LoVo (cell line): ENCODE data around the gene LRRC56.

Experiments used
- DNase-seq: peaks from one replicate; pipeline ENCODE4 v3.0.0-alpha.2; 2016; ENCODE audit warnings: low spot score

Gene LRRC56

DNA sequence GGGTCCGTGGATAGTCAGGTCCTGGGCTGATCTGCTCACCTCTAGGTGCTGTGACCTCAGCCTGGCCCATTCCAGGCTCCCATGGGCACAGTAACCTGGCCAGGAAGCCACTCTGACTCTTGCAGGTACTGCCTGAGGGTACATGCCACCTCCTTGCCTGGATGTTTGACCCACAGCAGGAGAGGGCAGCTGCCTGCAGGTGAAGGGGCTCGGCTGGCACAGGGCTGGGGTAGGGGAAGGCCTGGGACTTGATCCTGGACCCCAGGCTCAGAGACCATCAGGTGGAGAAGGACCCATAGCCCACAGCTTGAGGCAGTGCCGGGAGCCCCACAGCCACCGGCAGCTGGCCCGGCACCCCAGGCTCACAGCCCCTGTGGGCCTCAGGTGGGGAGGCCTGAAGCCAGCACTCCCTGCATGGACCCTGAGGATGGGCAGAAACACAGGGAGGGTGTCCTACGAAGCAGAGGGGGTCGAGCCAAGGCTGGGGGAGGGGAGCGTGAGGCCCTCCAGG, 2.7 kb downstream of the LRRC56 start:
- no peak for DNase-seq

DNA sequence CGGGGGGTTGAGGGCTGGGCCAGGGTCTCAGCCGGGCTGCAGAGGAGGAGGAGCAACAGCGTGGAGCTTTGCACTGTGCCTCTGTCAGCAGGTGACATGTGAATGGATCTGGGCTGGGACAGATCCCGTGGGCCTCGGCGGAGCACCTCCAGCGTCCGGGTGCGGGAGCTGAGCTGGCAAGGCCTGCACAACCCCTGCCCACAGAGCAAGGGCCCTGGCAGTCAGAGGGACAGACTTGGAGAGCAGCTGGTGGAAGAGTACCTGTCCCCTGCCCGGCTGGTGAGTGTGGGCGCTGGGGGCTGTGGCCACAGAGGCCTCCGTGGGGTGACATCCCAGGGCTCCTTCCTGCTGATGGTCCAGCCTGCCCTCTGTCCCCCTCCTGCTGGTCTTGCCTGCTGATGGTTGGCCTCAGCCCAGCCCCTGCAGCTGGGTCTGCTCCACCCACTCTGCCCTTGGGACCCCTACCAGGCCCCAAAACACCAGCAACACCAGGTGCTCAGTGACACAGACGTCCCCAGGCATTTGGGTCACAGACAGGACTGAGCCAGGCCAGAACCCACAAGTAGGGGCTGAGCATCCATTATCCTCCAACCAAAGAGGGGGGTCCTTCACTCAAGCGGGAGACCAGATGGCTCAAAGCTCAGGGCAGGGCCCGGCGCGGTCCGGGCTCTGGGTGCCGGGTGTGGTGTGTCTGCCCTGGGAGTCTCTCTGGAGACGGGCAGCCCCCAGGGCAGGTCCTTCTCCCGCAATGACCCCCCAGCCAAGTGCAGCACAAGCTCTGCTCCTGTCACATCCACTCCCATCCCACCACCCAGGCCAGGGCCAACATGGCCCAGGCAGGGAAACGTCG, 3.5 kb downstream of the LRRC56 start:
- no peak for DNase-seq

DNA sequence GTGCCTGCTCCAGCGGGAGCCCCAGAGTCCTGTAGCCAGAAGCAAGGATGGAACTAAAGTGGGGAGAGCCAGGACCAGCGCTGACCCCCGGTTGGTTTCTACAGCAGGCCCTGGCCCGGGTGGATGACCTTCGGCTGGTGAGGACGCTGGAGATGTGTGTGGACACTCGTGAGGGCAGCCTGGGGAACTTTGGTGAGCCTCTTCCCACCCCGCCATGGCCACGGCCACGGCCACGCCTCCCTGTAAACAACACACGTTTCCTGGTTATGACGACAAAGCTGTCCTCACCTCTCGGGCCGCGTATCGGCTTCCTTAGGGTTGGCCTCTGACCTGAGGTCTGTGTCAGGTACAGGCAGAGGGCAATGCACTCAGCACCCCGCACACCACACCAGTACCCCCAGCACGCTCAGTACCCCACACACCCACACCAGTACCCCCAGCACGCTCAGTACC, 4.1 kb downstream of the LRRC56 start:
- DNase-seq = no peak

DNA sequence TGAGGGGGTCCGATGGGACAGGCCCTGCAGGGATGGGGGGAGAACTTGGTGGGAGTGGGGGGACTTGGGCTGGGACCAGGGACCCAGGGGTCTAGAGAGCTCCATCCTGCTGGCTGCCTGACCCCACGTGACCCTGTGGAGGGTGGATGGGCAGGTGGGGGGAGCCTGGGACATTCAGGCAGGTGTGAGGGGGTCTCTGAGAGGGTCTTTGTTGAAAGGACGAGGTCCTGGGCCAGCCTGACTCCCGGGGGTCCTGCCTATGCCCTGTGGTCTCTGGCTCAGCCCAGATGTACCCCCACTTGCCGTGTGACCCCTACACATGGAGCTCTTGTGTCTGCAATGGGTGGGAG, 7.5 kb downstream of the LRRC56 start:
- no peak for DNase-seq

DNA sequence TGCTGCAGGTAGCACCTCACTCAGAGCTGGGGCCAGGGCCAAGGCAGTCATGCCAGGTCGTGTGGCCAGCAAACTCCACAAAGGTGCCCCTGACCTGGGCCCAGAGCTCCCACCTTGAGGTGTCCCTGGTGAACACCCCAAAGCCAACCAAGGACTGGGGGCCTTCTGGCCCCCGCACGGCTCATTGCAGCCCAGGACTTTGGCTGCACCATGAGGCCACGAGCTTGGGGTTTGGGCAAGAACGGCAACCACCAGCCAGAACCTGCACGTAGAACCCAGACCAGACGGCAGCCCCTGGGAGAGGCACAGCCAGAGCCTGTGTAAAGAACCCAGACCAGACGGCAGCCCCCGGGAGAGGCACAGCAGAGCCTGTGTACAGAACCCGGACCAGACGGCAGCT, 7.8 kb downstream of the LRRC56 start:
- no peak for DNase-seq

DNA sequence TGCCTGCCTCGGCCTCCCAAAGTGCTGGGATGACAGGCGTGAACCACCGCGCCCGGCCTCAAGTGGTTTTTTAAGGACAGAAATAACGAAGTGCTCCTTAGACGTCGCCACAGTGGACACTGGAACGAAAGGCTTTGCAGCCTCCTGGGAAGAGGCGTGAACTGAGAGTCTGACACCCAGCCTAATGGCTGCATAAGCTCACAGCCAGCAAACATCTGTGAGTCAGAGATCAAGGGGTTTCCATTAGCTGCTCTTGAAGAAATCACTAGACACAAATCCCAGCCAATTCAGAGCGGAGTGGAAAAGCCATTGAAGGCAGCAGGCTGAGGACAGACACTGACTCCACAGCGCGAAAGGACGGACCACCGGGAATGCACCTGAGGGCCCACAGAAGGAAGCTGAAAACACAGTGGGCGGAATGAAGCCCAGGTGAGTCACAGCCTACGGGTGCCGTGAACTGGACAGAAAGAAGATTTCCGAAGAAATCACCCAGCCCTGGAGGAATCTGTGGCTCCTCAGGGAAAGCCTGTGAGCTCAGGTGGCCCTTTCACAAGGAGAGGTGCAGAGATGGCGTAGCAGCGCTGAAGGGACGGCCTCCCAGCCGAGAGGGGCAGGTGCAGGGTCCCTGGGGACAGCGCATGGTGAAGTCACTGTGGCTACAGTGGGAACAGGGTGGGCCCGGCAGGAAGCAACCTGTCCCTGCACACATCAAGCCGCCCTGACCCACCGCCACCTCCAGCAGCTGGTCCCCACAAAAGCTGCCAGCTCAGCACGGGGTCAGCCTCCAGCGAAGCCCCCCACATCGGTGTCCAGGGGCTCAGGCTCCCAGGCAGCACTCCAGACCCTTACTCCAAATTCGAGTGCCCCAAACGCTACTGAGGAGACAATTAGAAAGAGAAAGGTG, 11.6 kb downstream of the LRRC56 start:
- no peak for DNase-seq

- DNase-seq = no peak
These were observed 12.9 kb downstream of the LRRC56 start for GRCh38 chr11:550021-550745.

- DNase-seq = no peak
These were observed 13.4 kb downstream of the LRRC56 start for GRCh38 chr11:550746-551085.

DNA sequence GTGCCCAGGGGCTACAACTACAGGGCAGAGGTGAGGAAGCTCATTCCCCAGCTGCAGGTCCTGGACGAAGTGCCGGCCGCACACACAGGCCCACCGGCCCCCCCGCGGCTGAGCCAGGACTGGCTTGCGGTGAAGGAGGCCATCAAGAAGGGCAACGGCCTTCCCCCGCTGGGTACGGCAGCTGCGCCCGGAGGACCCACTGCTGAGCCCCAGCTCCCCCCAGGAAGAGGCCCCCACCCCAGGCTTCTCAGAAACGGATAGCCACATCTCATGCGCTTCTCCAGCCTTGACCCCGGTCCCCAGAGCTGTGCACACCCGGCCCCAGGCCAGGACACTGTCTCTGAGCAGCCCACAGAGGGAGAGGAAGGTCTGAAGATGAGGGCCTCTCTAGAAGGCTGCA, 13.8 kb downstream of the LRRC56 start:
- DNase-seq = no peak

DNA sequence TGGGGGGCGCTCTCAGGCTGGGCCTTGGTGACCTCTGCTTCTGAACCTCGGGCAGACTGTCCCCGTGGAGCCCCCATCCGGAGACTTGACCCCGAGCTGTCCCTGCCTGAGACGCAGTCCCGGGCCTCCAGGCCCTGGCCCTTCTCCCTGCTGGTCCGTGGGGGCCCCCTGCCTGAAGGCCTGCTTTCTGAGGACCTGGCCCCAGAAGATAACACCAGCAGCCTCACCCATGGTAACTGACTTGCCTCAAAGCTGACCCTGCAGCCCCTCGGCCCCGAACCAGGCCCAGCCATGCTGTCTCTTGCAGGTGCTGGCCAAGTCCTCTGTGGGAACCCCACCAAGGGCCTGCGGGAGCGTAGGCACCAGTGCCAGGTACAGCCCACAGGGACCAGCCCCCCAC, 14.3 kb downstream of the LRRC56 start:
- DNase-seq = no peak

DNA sequence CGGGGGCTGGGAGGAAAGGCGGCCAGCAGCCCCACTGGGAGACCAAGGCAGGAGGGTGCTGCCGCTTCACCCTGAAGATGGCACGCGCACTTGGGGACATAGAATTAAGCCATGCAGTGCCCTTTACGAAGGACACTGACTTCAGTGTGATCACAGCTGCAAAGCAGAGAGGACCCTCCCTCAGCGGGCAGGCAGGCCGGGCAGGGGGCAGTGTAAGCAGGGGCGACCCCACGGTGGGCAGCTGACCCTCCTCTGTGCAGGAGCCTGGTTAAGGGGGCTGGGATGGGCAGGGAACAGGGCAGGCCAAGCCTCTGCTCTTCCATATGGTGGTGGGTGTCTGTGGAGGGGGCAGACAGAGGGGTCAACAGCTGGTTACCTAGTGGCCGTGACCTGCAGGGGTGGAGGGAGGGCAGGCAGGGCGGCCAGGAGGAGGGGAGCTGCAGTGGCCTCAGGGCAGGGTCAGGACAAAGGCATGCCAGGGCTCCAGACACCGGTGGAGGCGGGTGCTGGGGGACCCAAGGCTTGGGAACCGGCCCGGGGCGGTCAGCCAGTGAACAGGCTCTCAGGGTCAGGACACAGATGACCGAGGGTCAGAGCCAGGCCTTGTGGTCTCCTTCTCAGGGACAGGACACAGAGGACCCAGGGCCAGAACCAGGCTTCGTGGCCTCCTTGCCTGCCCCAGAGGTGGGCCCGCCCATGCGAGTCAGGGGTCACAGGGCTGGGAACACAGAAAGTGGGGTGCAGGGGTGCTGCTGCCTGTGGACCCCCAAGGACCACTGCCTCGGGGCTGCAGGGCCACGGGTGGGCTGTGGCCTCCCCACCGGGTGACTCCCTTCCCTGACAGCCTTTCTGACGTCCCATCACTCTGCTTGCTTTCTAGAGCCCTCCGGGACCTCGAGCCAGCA, 16.0 kb downstream of the LRRC56 start:
- no peak for DNase-seq

DNA sequence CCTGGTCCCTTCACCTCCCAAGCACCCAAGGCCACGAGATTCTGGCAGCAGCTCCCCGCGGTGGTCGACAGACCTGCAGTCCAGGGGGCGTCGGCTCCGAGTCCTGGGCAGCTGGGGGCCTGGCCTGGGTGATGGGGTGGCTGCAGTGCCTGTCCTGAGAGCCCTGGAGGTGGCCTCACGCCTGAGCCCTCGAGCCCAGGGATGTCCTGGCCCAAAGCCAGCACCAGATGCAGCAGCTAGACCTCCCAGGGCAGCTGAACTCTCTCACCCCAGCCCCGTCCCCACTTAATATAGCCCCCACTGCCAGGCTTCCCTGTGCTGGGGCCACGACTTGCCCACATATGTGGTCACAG, 16.6 kb downstream of the LRRC56 start:
- DNase-seq = no peak

DNA sequence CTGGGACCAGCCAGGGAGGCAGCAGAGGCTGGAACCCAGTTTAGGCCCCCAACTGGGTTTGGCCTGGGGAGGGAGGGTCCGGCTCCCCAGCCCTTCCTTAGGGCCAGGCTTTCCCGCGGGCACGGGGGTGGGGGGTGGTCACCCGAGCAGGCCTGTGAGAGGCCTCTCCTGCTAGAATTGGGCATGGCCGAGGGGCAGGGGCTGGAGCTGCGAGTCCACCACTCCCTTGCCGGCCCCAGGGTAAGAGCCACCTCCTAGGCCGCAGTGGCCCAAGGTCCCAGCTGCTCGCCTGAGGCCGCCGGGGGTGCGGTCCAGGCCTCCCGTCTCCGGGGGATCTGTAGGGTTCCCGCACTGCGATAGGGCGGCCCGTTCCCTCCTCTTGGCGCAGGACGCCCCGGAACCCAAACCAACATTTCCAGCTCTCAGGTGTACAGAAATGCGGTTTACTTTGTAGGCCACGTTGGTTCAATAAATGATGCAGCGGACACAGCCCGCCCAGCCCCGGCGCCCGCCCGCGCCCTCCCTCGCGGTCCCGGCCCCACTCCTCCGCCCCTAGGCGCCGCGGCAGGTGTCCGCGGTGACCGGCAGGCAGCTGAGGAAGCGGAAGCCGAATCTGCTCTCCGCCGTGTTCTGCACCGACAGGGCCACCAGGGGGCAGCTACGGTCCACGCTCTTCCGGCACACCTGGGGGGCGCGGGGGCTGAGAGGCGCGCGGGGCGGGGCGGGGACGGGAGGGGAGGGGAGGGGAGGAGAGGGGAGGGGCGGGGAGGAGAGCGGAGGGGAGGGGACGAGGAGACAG, 17.3 kb downstream of the LRRC56 start:
- peak; percentile 87 for DNase-seq

GRCh38 chr11:555227-555779, 18.0 kb downstream of the LRRC56 start:
- DNase-seq = no peak

DNA sequence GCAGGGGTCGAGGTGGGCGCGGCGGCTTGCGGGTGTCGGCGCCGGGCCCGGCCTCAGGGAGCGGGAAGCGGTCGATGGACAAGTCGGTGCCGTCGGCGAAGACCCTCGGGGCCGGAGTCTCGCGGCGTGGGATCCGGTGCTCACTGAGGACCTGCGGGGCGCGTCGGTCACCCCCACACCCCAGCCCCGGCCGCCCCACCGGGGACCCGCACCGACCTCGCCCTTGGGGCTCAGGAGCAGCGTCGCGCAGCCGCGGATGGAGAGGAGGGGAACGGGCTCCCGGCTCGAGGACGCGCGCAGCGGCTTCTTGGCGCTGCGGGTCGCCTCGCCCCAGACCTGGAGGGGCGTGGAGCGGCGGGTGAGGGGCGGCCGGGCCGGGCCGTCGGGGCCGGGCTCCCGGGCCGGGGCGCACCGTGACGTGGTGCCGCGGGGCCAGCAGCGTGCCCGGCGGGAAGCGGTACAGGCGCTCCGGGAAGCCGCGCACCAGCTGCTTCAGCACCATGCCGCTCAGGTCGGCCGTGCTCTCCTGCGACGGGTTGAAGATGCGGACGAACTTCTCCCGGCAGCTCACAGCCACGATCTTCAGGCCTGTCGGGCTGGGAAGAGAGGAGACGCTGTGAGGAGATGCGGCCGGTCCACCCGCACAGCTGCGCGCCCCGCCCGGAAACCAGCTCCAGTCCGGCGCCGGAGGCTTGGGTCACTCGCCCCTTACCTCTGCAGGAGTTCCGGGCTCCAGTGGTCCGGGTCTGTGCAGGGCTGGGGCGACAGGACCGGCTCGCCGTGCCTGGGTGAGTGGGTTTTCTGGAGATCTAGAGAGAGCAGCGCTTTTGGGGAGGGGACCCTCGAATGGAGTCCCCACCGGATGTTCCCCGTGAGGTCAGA, 18.7 kb downstream of the LRRC56 start:
- no peak for DNase-seq

DNA sequence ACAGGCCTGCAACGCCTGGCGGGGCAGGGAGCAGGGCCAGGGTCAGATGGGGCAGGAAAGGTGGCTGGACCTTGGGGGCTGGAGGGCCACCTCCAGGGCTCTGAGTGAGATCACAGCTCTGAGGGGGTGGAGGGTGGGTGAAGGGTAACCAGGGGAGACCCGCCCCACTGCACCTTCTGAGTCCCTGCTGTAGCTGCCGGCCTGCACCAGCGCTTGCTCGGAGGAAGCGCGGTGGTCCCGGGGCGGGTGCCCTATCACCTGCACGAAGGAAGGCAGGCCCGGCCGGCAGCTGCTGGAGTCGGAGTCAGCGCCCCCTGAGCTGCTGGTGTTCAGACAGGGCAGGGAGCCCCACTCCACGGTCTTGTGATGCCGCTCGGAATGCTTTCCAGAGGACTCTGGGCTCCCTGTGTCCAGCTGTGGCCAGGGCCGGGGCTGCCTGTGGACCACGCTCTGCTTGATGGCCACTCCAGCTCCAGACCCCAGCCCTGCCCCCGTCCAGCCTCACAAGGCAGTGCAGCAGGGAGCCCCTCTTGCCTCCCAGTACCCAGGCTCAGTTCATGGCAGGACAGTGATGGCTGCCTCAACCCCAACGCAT, 19.4 kb downstream of the LRRC56 start:
- DNase-seq = no peak

GRCh38 chr11:557328-558132, 20.2 kb downstream of the LRRC56 start:
- no peak for DNase-seq

- no peak for DNase-seq
These were observed 21.2 kb downstream of the LRRC56 start for GRCh38 chr11:558503-558902.
